Psoas muscle (tissue), 8 donors: Measurements from ENCODE around the gene BHLHA15. TPM values are rescaled to one million over a fixed set of nuclear protein-coding genes. Genes with fewer than 3 reads are reported as not detected.

Experiments used
- ATAC-seq, 4 donors: fragments of 200-7000 bp; cut with Tn5 transposase; one replicate each; pipeline ENCODE4 v1.9.1; 2020; ENCODE audit warnings: moderate library complexity in 3 of 4, mild to moderate bottlenecking in 2 of 4
- DNase-seq, 2 donors: peaks; one replicate each; pipeline ENCODE4 v3.0.0-alpha.2; 2020
- H3K27ac ChIP-seq: fragments of 200-600 bp; one replicate; pipeline ENCODE4 v1.8.0; 2022
- H3K27me3 ChIP-seq, 3 donors: fragments of 200-600 bp in 1 of 3; one replicate each; pipeline versions ENCODE4 v1.6.1 to v1.8.0; 2013 to 2022; ENCODE audit warnings: low read length in 2 of 3, mild to moderate bottlenecking in 2 of 3, moderate library complexity in 1 of 3; ENCODE audit not compliant: insufficient read depth in 3 of 3
- H3K36me3 ChIP-seq, 2 donors: fragments of 200-600 bp in 1 of 2; one replicate each; pipeline versions ENCODE4 v1.6.1 to v1.8.0; 2013 to 2022; ENCODE audit warnings: low read depth in 1 of 2, mild to moderate bottlenecking in 1 of 2, moderate library complexity in 1 of 2; ENCODE audit not compliant: insufficient read depth in 1 of 2
- H3K4me1 ChIP-seq: fragments of 200-600 bp; one replicate; pipeline ENCODE4 v1.8.0; 2022
- H3K4me3 ChIP-seq: fragments of 200-600 bp; one replicate; pipeline ENCODE4 v1.8.0; 2022; ENCODE audit warnings: mild to moderate bottlenecking
- H3K9me3 ChIP-seq: fragments of 200-600 bp; one replicate; pipeline ENCODE4 v1.8.0; 2022
- CTCF ChIP-seq: fragments of 200-600 bp; IDR thresholded peaks from one replicate; pipeline ENCODE4 v1.8.0; 2022; ENCODE audit warnings: antibody characterized with exemption
- WGBS, 3 donors: extraction: QIAGEN DNeasy Blood & Tissue Kit; methylation state at CpG; one replicate each; pipeline versions ENCODE4 v1.1.6 to v1.1.7; 2013; 5-methylcytosine and 5-hydroxymethylcytosine counted together
- intact Hi-C, 2 donors: fragments of 100-400 bp; cut with DNase I; formaldehyde crosslinking; loops; one replicate each; pipeline versions ENCODE4 v1.11.0 to v1.14.2; 2022
- polyA plus RNA-seq, 3 donors: library from polyadenylated mRNA; stranded (reverse); fragments of 200-250 nt; gene quantifications; one replicate each; pipeline ENCODE4 v1.2.3, GENCODE V29; 2013
- total RNA-seq, 4 donors: library from RNA; stranded (reverse); fragmentation: NEBNext Ultra II Directional in 2 of 4; extraction: Animal tissue kit (Norgen Biotek cat#: 25700) in 2 of 4; gene quantifications; one replicate each; pipeline versions ENCODE4 v1.2.1 to v1.2.4, GENCODE V29; 2021 to 2023
- donor health status: healthy with polysubstance abuse.
- donor health status: DM: no; HTN: no; CAD: no; lungs with moderate emphysema.
- donor health status: Bipolar disorder and iron deficiency.
- donor health status: healthy.
- donor health status: DM: yes; HTN: yes; CAD: no.
- donor health status: DM: no; HTN: no; CAD: no.
- donor health status: DM: no; HTN: no; CAD: no.
- donor health status: DM: yes; HTN: yes; CAD: no.

Gene BHLHA15
- total and polyA plus RNA-seq, 7 donors: not detected

GRCh38 chr7:98168904-98169621 lies 42.2 kb upstream of the BHLHA15 start:
- Histone ChIP-seq H3K9me3 (no peaks in the 10 kb centered on the region), H3K27ac (peak overlapping the region; percentile 54), H3K4me1 (peaks cover 31% of the 10 kb centered on the region), H3K4me3 (no peak overlapping the region), H3K36me3 (peaks cover 4 to 17% of the 10 kb centered on the region in 2 donors), H3K27me3 (no peaks in the 10 kb centered on the region)
- 90 to 94% (median 93%) methylated on average over 5 of the region's 5 CpGs for WGBS, 3 donors
- ATAC-seq: no peak
- intact Hi-C loops: loop anchor here (1.0 to 5.0 kb wide), 5 partner anchors 37 to 148 kb away; partner anchors contain the start of gene LMTK2 (in 1 of the 2)
- DNase-seq: no peak
- TF ChIP-seq CTCF: no peak

GRCh38 chr7:98170966-98171365 lies 40.3 kb upstream of the BHLHA15 start:
- DNase-seq (no peak), ATAC-seq (no peak)
- intact Hi-C loops: no loop called here
- Histone ChIP-seq H3K4me1 (peaks cover 41% of the 10 kb centered on the region), H3K27ac (peak overlapping the region; percentile 54), H3K4me3 (no peak overlapping the region), H3K27me3 (no peaks in the 10 kb centered on the region), H3K9me3 (no peaks in the 10 kb centered on the region), H3K36me3 (peaks cover 4 to 20% of the 10 kb centered on the region in 2 donors)
- 93 to 98% (median 96%) methylated on average over 8 of the region's 8 CpGs for WGBS, 3 donors
- no peak for TF ChIP-seq CTCF

- intact Hi-C loops: no loop called here
These were observed 39.8 kb upstream of the BHLHA15 start for GRCh38 chr7:98171449-98171848.

GRCh38 chr7:98174334-98175259 lies 36.6 kb upstream of the BHLHA15 start:
- intact Hi-C loops: loop anchor here (5.0 kb wide), 1 partner anchor 108 kb away; the partner anchor contains the start of gene BRI3 (in 2 of the 2)
- Histone ChIP-seq H3K27ac (peak overlapping the region; percentile 69), H3K27me3 (no peaks in the 10 kb centered on the region), H3K9me3 (no peaks in the 10 kb centered on the region), H3K4me3 (no peak overlapping the region), H3K36me3 (peaks cover 4 to 20% of the 10 kb centered on the region in 2 donors), H3K4me1 (peaks cover 55% of the 10 kb centered on the region)
- DNase-seq: peak; percentile 78 to 96
- ATAC-seq: peak; percentile 82 to 94 (median 87)
- TF ChIP-seq CTCF: no peak
- WGBS, 3 donors: 60 to 79% (median 72%) methylated on average over 20 of the region's 20 CpGs

More at GRCh38 chr7:98171449-98171848, 39.8 kb upstream of the BHLHA15 start:
- Histone ChIP-seq H3K4me3 (no peak overlapping the region), H3K27ac (no peak overlapping the region), H3K36me3 (peaks cover 4 to 20% of the 10 kb centered on the region in 2 donors), H3K4me1 (peaks cover 45% of the 10 kb centered on the region), H3K27me3 (no peaks in the 10 kb centered on the region), H3K9me3 (no peaks in the 10 kb centered on the region)
- WGBS, 3 donors: 92 to 96% (median 93%) methylated on average over 24 of the region's 24 CpGs
- DNase-seq (no peak), ATAC-seq (no peak)
- TF ChIP-seq CTCF: no peak
